HCT116 (cell line): ENCODE measurements around the gene ERGIC1.

Source experiments
- EGR1 ChIP-seq: IDR thresholded peaks from 2 replicates; pipeline ENCODE4 v1.6.1; 2012; ENCODE audit warnings: low read depth
- ELF1 ChIP-seq: IDR thresholded peaks from 2 replicates; pipeline ENCODE4 v1.6.1; 2012; ENCODE audit warnings: low read depth, borderline replicate concordance
- EZH2 ChIP-seq: fragments of 200-600 bp; sonication (generic); IDR thresholded peaks from 2 replicates; pipeline ENCODE4 v1.6.1; 2017; ENCODE audit warnings: antibody characterized with exemption, mixed run types
- EZH2phosphoT487 ChIP-seq: fragments of 200-600 bp; IDR thresholded peaks from 2 replicates; pipeline ENCODE4 v1.6.1; 2018; ENCODE audit warnings: antibody characterized with exemption, borderline replicate concordance
- FOSL1 ChIP-seq: IDR thresholded peaks from 2 replicates; pipeline ENCODE4 v1.6.1; 2012; ENCODE audit warnings: low read depth
- POLR2A ChIP-seq: IDR thresholded peaks from 2 replicates; pipeline ENCODE4 v1.7.0; 2011; ENCODE audit warnings: borderline replicate concordance; ENCODE audit not compliant: insufficient read depth, insufficient read length; ENCODE audit errors: extremely low read depth
- POLR2AphosphoS5 ChIP-seq: IDR thresholded peaks from 2 replicates; pipeline ENCODE4 v1.6.1; 2011; ENCODE audit warnings: mild to moderate bottlenecking, low read depth, low read length, moderate library complexity
- RAD21 ChIP-seq: IDR thresholded peaks from 2 replicates; pipeline ENCODE4 v1.6.1; 2012; ENCODE audit warnings: low read depth, mild to moderate bottlenecking
- SIN3A ChIP-seq: IDR thresholded peaks from 2 replicates; pipeline ENCODE4 v1.6.1; 2012; ENCODE audit warnings: low read depth
- YY1 ChIP-seq: IDR thresholded peaks from 2 replicates; pipeline ENCODE4 v1.6.1; 2011; ENCODE audit warnings: low read length, low read depth, moderate library complexity, mild to moderate bottlenecking; ENCODE audit not compliant: insufficient replicate concordance; ENCODE audit errors: extremely low read depth
- ZFX ChIP-seq: fragments of 450-650 bp; IDR thresholded peaks from 2 replicates; pipeline ENCODE4 v1.6.1; 2017
- TF ChIP-seq, protein P1 (sequence below), 3 experiments: fragments of 200-600 bp in 1 of 3; sonication (generic) in 1 of 3; IDR thresholded peaks in 2 of 3; conservative IDR thresholded peaks in 1 of 3; 2 replicates each; pipeline ENCODE4 v1.5.1; 2012 to 2017; ENCODE audit warnings: low read depth in 2 of 3, low read length in 2 of 3, antibody characterized with exemption in 1 of 3, borderline replicate concordance in 1 of 3, control low read depth in 1 of 3, mild to moderate bottlenecking in 1 of 3, mixed read lengths in 1 of 3, mixed run types in 1 of 3, moderate library complexity in 1 of 3; ENCODE audit not compliant: insufficient read depth in 1 of 3
- TF ChIP-seq, protein P2 (sequence below): IDR thresholded peaks from 2 replicates; pipeline ENCODE4 v1.6.1; 2012; ENCODE audit warnings: low read depth

GRCh38 chr5:172786736-172787462, 47.2 kb upstream of the ERGIC1 start:
- TF ChIP-seq, protein P1, sequence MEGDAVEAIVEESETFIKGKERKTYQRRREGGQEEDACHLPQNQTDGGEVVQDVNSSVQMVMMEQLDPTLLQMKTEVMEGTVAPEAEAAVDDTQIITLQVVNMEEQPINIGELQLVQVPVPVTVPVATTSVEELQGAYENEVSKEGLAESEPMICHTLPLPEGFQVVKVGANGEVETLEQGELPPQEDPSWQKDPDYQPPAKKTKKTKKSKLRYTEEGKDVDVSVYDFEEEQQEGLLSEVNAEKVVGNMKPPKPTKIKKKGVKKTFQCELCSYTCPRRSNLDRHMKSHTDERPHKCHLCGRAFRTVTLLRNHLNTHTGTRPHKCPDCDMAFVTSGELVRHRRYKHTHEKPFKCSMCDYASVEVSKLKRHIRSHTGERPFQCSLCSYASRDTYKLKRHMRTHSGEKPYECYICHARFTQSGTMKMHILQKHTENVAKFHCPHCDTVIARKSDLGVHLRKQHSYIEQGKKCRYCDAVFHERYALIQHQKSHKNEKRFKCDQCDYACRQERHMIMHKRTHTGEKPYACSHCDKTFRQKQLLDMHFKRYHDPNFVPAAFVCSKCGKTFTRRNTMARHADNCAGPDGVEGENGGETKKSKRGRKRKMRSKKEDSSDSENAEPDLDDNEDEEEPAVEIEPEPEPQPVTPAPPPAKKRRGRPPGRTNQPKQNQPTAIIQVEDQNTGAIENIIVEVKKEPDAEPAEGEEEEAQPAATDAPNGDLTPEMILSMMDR (IDR thresholded peaks at IDR 0.05 in 2 of 3, conservative IDR thresholded peaks at IDR 0.05 in 1 of 3; ENCODE audit: borderline replicate concordance in 1 of 3, insufficient read depth in 1 of 3, low read depth in 2 of 3, low read length in 2 of 3) = no peak
- TF ChIP-seq YY1 = no peak
- TF ChIP-seq POLR2A = no peak
- no peak for TF ChIP-seq POLR2AphosphoS5
- no peak for TF ChIP-seq EZH2
- no peak for TF ChIP-seq EGR1
- TF ChIP-seq, protein P2, sequence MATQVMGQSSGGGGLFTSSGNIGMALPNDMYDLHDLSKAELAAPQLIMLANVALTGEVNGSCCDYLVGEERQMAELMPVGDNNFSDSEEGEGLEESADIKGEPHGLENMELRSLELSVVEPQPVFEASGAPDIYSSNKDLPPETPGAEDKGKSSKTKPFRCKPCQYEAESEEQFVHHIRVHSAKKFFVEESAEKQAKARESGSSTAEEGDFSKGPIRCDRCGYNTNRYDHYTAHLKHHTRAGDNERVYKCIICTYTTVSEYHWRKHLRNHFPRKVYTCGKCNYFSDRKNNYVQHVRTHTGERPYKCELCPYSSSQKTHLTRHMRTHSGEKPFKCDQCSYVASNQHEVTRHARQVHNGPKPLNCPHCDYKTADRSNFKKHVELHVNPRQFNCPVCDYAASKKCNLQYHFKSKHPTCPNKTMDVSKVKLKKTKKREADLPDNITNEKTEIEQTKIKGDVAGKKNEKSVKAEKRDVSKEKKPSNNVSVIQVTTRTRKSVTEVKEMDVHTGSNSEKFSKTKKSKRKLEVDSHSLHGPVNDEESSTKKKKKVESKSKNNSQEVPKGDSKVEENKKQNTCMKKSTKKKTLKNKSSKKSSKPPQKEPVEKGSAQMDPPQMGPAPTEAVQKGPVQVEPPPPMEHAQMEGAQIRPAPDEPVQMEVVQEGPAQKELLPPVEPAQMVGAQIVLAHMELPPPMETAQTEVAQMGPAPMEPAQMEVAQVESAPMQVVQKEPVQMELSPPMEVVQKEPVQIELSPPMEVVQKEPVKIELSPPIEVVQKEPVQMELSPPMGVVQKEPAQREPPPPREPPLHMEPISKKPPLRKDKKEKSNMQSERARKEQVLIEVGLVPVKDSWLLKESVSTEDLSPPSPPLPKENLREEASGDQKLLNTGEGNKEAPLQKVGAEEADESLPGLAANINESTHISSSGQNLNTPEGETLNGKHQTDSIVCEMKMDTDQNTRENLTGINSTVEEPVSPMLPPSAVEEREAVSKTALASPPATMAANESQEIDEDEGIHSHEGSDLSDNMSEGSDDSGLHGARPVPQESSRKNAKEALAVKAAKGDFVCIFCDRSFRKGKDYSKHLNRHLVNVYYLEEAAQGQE = no peak
- no peak for TF ChIP-seq EZH2phosphoT487
- no peak for TF ChIP-seq FOSL1
- TF ChIP-seq ZFX = no peak
- no peak for TF ChIP-seq RAD21
- TF ChIP-seq ELF1 = no peak
- no peak for TF ChIP-seq SIN3A
